Stimulated activated CD4-positive, alpha-beta T cell treated with anti-CD3 and anti-CD28 coated beads, Interleukin-12 subunit alpha, Interleukin-12 subunit beta, amount 100 ng/mL, for 4 hours (primary cell): ENCODE results near the gene CRACR2A.

Experiments used
- DNase-seq: peaks from one replicate; pipeline ENCODE4 v3.0.0-alpha.2; 2020

CRACR2A gene

DNA sequence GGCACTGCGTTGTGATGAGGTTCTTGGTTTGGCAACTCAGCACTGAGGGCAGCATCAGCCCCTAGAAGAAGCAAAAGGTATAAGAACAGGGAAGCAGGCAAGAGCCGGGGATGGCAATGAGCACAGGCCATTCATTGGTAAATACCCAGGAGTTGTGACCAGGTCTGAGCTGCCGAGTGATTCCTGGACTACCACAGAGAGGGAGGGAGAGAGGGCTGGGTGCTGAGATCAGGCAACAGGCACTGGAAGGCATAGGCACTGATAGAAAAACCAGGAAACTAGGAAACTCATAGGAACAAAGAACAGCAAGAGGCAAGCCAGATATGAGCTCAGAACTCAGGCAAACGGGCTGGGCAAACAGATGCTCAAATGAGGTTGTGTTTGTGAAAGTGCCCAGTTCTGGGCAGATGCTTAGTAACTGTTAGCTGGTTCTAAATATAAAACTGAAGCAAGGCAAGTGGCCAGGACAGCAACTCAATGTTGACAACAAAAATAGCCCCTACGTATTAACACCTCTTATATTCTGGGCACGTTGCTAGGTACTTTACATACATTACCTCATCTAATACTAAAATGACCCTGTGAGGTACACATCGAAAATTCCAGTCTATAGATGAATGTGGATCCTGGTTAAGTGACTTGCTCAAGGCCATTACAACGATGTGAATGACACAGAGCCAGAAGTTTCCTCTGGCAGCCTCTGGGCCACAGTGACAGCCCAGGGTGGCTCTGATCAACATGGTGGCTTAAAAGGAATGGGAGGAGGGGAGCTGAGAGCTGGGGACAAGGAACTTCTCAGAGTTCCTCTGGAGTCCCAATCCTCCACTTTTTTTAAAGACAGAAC is 140.8 kb downstream of the CRACR2A start:
- no peak for DNase-seq

DNA sequence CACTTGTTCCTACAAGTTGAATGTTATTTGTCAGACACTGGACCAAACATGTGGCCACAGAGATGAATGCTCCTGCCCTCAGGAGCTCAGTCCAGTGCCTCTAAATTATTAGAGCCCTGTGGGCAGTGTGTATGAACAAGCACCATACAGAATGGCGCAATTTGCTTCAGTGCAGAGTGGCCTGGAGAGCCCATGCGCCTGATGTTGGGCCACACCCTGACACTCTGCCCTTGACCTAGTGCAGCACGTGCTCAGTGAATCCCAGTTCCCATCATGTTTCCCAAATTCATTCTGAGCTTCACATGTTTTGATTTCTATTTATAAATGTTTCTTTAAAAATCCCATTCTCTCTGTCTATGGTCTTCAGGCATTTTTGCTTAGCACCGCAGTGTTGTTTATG is 145.1 kb downstream of the CRACR2A start:
- no peak for DNase-seq

DNA sequence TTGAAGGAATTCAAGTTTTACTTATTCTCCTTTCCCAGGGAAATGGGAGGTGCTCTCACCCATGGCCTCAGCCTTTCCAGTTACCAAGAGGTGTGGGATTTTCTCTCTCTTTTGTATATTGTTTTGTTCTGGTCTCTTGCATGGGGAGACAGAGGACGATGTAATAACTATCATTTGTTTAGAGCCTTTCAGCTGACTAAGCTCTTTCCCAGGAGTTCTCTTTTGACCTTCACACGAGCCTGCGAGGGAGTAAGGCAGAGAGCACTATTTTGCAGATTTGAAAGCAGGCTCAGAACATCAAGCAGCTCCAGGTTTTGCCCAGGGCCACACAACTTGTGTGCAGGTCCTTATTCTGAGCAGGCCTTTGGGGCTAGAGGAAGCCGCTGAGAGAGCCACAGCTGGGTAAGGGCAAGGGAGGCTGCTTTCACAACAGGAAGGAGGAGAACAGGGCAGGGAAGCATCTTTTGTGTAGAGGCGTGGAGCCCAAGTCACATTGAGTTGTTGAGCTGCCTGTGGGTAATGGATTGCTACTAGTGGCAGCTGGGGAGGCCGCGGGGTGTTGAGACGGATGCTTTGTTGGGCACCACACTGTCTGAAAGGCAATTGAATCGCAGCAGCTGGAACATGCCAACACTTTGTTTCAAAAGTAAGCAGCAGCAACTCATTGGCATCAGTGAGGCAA is 145.7 kb downstream of the CRACR2A start:
- no peak for DNase-seq

DNA sequence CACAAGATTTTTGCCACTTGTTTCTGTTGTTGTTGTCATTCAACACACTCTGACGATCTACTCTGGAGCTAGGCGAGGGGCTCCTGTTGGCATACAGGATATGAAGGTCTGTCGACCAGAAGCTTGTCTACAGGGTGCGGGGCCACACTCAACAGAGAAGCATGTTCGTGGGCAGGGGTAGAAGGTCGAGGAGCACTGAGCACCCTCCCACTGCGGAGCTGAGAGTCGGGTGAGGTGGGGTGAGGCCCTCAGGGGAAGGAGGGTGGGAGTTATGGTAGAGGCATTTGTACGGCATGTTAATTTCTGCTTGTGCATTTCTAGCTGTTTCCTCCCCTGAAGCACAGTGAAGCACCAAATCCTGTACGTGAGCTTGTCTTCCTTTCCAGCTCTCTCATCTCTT is 146.8 kb downstream of the CRACR2A start:
- DNase-seq = no peak

DNA sequence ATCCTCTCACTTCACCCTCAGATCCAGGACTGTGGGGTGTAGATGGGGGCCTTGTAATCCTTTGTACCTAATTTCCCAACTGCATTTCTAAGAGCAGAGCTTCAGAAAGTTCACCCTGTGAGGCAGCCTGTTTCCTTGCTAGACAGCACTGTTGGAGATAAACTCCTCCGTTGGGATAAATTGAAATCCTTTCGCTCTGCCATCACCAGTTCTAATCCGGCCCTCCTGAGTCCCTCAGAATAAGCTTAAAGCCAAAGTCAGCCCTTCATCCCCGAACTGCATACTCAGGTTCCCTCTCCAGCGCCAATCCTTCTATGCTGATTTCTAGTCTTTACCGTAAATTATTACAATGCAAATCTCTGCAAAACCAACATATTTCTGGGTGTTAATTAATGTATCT is 147.2 kb downstream of the CRACR2A start:
- no peak for DNase-seq

DNA sequence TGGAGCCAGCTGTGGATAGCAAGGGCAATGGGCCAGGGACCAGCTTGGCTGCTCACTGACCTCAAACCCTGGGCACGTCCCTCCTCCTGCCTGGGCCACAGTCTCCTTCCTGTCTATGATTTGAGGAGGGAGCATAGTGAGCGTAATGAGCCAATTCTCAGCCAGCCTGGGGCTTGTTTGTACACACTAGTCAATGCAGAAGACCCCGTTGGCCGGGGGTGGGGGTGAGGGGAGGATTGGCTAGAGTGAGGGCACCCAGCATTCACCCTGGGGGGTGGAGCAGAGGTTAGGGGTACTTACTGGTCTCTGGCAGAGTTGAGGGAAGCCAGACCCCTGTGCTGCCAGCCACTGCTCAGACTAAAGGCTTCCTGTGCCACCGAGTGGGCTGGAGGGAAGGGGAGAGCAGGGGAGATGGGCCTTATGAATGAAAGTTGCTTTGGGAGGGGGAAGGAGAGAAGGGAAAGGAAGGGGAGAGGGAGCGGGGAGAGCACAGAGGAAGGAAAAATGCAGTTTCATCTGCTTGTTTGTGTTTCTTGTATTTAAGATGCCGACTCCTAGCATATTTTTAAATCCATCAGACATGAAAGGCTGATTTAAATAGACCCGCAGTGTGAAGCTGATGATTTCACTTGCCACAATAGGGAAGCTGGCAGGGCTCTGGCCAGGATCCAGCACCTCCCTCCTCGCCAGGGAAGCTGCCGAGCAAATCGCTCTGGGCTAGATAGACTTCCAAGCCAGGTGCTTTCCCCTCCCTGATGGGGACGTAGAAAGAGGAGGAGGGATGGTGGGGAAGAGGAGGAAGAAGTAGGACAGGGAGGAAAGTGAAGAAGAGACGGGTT is 147.9 kb downstream of the CRACR2A start:
- DNase-seq = no peak

DNA sequence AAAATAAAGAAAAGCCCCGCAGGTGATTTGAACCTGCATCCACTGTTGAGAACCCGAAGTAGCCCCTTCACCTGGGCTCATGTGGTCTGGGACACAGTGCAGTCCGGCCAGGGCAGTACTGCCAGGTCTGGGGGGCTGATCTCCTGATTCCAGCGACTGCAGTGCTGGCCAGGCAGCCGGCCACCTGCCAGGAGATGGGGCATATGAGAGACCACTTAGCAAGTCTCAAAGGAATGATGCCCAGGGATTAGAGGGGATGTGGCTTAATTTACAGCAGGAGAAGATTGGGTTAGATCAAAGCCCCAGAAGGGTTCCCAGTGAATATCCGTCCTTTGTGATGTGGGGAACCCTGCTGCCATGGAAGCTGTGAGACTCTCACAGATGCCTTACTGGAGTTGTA is 148.6 kb downstream of the CRACR2A start:
- no peak for DNase-seq

DNA sequence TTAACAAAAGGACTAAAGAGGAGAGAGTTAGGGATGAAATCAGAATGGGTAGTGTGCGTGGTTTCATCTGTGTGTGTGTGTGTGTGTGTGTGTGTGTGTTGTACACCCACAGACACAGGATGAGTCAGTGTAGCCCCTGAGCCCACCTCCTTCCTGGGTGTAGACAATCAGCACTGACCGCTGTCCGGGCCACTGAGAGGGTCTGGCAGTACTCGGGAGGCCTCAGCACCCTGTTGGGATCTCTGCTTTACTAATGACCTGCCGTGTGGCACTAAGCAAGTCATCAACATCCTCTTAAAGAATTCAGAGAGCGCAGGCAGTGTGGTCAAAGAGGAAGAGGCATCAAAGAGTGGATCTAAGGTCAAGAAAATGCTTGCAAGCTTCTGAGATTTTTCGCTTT is 149.3 kb downstream of the CRACR2A start:
- no peak for DNase-seq

DNA sequence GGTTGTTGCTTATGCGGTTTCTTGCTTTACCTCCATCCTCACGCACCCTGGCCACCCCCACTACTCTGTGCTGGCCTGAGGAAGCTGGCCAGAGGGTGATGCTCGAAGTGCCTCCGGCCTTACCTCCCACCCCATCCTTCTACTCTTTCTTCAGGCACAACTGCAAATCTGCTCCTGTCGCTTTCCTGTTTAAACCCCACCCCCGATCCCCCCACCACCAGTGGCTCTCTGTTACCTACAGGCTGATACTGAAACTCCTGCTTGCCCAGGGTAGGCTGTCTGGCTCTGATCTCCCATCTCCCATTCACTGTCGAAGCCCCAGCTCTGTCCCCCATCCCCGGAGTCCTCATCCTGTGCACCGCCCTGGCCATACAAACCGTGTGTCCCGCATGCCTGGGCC is 150.4 kb downstream of the CRACR2A start:
- DNase-seq = no peak

DNA sequence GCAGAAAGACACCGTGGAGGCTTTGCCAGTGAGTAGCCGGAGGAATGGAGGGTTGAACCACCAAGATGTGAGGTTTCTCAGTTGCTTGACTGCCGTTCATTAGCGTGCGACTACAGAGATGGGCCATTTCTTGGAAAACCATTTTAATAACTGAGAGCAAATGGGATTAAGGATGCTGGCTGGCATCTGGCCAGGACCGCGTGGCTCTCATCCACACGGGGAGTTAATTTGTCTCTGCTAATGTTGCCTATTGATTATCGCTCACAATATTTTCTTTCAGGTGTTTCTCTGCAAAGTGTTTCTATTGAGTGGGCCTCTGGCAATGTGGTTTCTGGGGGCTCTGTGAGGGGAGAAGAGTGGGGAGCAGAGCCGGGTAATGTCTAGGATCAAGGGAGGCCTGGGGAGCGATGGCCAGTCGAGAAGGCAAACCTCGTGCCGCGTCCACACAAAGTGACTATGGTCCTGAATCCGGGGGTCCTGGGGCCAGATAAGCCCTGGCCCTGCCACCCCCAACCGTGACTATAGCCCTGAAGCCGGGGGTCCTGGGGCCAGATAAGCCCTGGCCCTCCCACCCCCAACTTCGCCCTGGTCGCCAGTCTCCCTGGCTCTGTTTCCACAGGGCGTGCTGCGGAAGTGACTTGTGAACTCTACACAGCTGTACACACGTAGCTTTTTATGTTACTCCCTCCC is 151.3 kb downstream of the CRACR2A start:
- no peak for DNase-seq

DNA sequence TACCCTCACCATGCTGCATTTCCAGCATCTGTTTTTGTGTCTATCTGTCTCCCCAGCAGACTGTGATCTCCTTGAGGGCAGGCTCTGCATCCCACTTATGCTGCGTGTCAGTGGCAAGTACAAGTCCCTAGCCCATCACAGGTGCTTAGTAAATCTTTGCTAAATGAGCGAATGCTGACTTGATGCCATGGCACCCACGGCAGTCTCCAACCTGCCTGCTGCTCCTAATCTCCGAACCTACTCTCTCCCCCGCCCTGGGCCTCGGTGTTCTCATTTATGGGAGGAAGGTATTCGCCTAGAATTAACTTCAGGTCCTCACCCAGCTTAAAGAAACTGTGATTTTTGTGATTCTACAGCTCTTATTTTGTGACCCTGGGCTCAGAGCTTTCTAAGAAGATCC is 152.0 kb downstream of the CRACR2A start:
- DNase-seq = no peak

DNA sequence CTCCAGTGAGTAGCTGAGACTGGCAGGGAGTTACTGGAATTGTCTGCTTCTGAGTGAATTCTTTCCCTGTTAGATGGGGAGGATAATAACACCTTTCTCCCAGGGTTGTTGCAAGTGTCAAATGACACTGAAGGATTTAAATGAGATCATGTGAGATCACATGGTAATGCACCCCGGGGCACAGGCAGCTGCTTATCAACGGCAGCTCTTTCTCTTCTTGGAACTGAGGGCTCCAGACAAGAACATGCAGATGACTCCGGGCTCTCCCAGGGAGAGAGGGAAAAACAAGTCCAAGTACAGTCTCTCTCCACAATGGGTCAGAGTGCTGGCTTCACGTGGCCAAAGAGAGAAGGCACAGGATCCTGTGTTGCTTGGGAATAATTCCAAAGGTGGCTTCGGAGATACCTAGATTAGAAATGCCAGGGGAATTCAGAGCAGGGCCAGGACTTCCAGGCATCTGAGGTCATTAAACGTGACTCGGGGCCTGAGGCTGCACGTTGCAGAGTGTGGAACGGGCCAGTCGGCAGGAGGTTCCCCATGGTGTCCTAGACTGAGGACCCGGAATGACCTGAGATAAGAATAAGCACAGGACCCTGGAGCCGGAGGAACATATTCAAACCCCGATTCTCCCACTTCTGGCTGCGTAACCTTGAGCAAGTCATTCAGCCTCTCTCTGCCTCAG is 152.7 kb downstream of the CRACR2A start:
- no peak for DNase-seq

DNA sequence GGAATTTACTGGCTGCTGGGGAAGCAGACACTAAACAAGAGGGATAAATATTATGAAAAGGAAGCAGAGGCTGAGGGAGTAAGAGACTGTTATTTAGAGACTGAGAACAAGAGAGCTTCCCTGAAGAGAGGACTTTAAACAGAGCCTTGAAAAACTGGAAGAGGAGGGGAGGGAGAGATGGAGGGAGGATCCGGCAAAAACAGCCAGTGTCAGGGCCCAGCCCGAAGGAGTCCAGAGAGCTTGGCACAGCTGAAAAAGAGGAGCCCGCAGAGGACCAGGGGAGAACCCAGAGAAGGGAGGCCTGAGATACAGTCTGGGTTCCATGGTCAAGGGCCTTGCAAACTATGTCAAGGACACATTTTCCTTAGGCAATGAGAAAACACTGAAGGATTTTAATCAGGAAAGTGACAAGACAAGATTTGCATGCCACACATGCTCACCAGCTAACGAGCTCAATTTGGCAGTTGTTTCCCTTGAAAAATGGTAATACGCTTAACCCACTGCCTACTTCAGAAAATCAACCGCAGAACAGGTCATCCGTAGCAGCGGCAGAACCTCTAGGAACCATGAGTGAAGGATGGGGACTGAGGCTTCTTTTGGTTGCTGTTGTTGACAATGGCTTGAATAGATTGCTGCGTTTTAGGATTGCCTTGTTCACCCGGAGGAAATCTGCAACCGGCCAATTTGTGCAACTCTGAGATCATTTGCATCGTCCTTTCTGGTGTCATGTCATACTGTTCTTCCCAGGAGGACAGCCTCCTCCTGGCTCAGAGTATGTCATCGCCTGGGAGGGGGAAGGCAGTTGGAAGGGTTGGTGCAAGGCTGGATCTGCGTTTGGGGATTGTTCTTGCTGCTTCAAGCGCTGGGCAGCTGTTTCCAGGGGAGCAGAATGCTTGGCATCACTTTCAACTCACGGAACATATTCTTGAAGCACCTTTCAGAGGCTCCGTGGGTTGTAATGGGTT is 153.7 kb downstream of the CRACR2A start:
- DNase-seq = no peak

DNA sequence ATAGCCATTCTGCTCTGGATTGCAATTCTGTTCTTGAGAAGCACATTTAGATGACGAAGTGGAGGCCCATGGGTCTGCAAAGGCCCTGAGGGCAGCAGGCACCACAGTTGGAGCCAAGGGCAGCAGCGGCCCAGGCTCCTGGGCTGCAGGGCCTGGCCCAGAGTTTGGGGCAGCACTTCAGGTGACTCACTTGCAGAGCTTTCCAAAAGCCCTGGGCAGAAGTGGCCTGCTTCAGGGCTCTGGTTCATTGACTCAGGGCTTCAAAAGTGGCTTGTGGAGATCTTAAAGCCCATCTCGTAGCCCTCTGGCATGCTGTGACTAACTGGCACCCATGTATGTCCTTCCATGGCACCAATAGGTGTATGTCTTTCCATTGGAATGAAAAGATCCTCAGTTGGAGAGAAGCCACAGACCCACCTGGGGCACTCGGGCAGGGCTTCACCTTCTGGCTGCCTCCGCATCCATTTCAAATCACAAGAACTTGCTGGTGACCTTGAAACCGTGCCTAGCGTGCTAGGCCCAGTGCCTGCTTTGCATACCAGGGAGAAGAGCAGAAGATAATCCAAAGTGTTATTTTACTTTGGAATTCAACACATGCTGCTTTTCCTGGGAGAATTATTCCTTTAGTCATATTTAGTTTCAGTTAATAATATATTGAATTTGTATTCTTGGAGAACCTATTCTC is 155.2 kb downstream of the CRACR2A start:
- DNase-seq = no peak

DNA sequence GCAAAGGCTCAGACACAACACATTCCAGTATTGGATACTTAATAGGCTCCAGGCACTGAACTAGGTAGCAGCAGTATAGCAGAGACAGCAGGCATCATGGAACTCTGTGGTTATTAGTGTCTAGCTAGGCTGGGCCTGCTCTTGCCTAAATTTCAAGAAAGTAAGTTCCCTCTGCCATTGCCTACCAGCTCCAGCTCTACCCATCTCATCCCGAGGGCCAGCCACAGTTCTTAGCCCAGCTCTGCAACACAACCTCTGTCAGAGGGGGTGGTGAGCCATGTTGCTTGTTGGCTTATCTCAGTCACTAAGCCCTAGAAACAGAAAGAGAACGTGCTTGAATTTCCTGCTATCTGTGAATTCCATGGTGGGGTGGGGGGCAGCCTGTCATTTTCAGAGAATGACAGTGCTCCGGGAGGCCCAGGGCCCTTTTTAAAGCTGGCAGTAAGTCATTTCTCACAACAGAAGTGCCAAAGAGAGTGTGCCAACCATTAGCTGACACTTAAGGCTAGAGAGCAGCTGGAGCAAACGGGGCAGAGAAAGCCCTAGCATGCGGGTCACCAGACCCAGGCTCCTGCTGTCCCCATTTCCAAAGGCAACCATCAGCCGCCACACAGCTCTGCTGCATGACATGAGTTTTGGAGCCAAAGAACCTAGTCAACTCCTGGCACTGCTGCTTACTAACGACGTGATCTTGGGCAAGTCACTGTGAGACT is 156.1 kb downstream of the CRACR2A start:
- DNase-seq = no peak

DNA sequence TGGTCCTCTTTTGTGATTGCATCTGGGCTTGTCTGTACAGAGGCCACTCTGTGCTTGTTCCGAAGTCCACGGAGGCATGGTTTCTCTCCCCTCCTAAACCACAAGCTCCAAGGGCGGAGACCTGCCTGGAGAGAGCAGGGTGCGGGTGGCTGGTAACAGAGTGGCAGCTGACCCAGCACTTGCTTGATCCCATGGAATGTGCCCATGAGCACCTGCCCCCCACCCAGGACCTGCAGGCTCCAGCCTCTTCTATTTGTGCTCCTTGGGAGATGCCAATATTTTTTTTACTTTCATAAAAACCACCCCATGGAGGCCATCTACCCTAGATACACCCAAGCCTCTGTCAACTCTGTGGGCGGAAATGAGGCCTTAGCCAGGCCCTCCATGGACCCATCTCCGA is 157.2 kb downstream of the CRACR2A start:
- DNase-seq = no peak

DNA sequence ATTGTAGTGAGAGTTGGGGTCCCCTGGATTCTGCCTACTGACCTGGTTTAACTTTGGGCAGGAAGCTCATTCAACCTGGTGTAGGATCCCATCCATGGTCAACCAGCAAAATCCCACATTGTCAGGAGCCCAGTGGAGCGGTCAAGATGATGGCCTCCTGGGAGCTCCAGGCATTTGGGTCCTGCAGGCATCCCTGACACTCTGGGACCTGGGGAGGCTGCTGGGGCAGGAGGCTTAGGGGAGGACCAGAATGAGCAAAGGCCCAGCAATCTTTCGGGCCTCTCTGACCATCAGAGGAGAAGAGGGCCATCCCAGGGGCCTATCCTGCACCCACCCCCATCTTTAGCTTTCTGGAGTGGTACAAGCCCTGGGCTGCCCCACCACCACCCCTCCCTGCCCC is 157.9 kb downstream of the CRACR2A start:
- no peak for DNase-seq

DNA sequence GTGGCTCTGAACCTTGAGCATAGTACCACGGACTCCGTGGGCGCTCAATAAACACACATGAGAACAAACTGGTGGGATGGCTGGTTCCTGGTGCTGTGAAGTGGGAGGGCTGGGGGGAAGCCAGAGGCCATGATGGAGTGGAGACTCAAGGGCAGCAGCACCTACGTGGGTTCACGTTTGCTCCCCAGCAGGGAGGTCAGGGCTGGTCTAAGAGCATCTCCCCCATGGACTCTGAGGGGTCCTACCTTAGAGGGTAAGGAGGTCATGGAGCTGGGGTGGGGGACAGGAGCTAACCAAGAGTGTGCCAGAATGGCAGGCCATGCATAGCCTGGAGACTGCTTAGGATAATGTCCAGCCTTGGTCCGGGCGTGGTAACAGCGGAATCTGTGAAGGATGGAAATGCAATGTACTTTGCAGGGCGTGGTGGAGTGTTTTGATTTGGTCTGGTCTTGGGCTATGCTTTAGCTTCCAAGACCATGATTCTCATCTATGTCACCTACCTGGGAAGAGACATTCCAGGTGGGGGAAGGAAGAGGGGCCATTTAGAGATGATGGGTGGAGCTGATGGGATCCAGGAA is 158.9 kb downstream of the CRACR2A start:
- no peak for DNase-seq

DNA sequence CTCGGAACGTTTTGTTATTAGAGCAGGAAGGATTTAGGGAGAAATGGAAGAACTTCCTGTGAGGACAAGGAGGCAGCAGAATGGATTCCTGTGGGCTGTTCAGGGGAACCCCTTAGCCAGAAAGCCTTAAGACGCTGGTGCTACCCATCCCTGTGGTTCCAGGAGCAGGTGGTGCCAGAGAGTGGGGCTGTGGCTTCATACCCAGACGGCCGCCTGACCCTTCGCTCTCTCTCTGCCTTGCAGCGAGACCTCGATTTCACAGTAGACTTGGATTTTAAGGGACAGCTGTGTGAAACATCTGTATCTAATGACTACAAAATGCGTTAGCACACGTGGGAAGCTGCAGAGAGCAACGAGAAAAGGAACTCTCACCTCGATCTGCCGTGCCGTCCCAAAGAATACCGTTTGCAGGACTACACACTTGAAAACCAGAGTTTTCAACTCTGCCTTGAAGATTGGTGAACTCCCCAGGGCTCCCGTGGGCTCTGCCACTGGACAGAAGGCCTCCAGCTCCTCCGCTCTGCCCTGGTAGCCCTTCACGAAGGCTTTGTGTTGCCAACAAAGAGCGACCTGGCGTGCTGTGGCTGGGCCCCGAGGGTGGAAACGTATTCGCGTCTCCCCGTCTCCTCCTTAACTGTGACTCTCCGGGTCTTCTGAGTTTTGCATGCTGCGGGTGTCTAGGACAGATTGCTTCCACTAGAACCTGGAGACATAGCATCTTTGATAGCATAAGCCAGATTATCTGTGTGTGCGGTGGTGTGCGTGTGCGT is 159.9 kb downstream of the CRACR2A start:
- DNase-seq = no peak
